NCI-H748 (cell line): ENCODE measurements around the gene FOXK2.

Source experiments
- DNase-seq: peaks from one replicate; lab custom pipeline; 2025; ENCODE audit not compliant: unreplicated experiment; lab: John Stamatoyannopoulos, UW

Gene FOXK2

DNA sequence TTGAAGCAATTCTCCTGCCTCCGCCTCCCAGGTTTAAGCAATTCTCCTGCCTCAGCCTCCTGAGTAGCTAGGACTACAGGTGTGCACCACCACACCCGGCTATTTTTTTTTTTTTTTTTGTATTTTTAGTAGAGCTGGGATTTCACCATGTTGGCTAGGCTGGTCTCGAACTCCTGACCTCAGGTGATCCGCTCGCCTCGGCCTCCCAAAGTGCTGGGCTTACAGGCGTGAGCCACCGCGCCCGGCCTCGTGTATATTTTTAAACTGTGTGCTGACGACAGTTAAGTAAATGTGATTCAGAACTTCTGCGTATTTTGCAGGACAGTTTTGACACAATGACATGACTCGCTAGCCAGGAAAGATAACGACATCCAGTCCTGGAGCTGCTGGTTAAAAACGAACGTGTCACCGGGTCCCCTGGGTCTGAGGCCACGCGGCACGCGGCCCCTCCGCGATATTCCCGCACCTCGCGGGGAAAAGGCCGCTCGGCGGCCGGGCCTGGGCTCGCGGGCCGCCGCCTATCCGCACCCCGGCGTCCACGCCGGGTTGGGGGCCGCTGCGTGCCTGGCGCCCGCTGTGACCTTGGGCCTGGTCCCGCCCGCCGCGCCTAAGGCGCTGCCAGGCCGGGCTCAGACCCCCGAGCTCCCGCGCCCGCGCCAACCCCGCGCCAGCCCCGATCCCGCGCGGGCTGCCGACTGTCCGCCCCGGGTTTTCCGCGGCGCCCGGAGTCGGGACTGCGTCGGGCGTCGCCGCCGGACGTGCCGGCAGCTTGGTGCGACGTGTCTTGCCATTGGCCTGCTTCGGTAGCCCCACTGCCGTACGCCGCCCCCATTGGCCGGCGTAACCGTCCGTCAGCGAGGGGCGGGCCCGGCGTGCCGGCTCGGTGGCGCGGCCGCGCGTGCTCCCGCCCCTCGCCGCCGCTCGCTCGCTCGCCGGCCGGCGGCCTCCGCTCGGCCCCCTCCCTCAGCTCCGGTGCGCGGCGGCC, at the start of gene FOXK2:
TSS of gene FOXK2 (plus strand) at position 907 of the 985 bp plus-strand sequence. CDS start 157 bp downstream, outside the sequence.
- peak; percentile 96 for DNase-seq

DNA sequence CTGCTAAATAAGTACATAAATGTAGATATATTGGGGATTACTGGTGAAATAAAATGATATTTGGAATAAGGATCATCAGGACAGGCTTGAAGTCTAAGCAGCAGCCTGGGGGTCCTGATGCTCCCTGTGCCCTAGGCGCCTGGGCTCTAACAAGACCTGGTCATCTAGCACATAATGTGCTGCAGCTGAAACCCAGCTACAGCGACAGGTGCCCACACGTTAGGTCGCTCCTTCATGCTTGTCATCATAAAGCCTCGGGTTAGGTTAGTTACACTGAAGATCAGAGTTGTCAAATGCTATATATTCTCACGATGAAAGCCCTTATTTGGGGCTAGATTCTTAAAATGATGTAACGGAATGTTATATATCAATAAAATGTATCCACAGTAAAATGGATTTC, 49.5 kb upstream of the FOXK2 start:
- no peak for DNase-seq

DNA sequence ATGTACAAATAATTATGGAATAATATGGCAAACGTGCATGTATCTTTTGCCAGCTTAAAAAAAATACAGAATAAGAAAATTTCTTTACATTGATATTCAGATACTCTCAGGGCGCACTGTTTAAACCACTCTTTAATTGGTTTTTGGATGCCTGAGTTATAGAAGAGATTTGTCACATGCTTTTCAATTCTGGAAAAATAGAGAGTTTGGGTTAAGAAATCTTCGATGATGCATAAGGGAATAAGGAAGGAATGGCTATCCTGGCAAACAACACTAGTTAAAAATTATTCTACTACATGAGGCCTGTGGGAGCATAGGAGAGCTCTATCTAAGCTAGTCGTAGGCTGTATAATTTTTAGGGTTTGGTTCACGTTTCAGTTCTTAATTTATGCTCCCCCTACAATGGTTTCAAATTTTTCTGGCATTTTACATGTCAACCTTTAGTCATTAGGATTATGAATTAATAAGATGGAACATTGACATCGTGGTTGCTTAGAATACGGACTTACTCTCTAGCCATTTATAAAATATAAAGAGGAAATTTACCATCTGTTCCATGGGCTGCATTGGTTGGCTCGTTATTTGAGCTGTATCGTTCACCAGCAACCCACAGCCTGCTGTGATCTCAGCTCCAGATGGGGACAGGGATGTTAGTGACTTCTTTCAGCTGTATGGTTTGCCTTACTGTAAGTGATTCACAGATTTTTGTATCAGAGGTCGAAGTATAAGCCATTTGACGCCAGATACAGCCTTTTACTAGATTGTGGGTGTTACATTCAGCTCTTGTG, 45.1 kb upstream of the FOXK2 start:
- DNase-seq, result no peak

DNA sequence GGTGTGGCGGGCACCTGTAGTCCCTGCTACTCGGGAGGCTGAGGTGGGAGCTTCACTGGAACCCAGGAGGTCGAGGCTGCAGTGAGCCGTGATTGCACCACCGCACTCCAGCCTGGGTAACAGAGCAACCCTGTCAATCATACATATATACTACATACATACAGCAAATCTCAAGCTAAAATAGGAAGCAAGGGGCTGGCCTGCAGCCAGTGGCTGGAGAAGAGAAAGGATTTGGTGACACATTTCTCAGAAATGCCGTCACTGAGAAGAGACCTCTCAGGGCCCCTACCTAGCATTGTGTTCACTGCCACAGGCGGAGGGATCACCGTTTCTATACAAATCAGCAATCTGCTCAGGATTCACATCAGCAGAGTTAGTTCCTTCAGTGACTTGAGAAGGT, 44.1 kb upstream of the FOXK2 start:
- no peak for DNase-seq

DNA sequence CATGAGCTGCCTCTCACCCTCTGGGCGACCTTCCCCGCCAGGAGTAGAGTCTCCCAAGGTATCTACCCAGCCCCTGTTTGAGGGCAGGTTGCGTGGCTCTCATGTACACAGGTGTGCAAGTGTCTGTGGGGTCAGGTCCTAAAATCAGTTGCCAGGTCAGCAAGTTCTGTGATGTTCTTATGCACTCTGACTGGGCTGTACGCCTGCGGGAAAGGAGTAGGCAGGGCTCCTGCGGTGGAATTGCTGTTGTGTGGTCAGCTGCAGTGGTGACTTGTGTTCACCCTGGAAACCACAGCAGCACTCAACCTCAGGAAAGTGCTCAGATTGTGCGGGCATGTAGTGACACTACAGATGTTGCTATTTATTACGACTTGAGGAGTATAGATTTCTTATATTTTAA, 41.6 kb upstream of the FOXK2 start:
- no peak for DNase-seq

DNA sequence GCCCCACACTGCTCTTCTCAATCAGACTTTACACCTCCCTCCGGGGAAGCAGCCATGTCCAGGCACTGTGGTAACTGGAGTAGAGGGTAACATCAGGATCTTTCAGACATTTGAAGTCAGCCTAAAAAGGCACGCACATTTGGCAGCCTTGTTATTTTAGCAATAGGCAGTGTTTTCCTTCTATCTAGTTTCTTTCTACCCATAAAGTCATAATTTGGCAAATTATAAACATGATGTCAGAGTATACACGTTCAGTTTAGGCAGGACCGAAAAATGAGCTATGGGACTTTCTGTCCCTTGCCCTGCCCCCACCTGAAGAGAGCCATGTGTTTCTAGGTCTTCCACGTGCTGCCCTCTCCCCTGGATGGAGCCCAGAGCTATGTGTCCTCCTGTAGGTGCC, 39.9 kb upstream of the FOXK2 start:
- DNase-seq, result no peak

DNA sequence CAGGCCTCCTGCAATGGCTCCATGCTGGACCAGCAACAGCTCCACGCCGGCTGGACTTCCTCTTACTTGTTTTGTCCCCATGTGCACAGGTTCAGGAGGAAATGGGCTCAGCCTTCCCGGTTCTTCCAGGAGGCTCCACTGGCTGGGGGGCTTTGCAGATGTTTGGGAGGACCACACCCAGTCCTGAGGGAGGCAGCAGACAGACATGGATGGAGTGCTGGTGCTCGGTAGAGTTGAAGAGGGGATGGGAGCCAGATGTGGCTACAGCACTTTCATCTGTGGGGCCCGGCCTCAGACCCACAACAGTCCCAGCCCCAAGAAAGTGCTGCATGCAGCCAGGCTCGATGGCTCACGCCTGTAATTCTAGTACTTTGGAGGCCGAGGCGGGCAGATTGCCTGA, 39.2 kb upstream of the FOXK2 start:
- no peak for DNase-seq

DNA sequence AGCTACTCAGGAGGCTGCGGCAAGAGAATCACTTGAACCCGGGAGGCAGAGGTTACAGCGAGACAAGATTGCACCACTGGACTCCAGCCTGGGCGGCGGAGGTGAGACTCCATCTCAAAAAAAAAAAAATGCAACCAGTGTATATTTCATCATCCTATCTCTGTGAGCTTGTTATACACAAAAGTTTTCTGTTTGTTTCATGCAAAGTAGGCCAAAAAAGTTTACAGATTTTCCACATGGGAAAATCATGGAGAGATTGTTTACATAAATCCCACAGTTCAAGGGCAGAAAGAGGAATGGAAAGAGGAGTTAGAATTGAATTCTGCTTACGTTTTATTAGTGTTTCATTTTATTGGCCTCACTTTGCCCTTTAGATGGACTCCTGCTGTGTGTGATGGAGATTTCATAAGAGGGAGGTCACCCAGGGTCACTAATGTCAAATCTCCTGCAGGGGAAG, 36.3 kb upstream of the FOXK2 start:
- DNase-seq, result no peak

DNA sequence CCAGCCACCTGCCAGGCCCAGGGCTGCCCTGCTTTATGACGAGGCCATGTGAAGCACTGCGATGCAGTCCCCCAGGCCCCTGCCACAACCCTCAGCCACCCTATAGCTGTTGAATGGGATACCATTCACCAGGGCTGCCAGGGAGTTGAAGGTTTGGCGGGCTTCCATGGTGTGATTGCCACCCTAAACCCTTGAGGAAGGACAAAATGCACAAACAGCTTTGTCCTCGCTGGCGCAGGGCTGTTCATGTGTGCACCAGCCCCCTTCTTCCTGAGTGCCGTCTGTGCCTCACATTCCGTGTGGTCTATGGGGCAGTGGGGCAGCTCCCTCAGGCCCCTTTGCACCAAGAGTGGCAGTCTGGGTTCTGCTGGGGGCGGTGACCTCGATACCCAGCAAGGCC, 35.7 kb upstream of the FOXK2 start:
- DNase-seq, result no peak

DNA sequence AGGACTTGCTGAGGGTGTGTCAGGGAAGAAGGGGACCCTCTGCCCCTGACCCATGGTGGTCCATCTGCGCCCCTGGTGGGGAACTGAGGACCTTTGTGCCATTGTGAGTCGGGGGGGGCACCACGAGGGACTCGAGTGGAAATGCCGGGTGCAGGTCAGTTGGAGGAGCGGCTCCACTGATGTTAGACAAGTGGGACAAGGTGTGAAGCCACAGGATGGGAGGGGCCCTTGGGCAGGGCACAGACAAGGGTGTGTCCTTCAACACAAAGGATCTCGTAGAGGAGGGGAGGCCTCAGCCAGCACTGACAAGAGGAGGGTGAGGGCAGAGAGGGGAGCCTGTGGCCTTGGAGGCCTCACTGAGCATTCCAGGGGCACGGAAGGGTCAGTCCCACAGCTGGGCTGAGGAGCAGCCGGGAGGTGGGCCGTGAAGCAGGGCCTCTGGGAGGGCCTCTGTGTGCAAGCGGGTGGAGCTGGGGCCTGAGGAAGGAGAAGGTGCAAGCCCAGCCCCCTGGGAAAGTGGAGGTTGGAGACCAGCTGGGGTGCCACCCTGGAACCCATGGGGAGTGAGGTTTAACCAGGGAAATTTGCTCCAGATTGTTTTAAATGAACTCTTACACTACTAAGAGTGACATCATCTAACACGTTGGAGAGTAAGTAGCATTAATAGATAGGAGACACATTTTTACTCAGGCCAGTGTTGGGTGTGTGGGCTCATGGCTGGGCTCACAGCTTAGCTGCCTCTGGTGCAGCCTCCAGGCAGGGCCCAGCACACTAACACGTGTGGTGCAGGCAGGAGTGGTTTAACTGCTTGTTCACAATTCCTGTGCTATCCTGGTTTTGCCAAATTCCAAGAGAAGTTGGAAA, 33.1 kb upstream of the FOXK2 start:
- DNase-seq, result no peak

DNA sequence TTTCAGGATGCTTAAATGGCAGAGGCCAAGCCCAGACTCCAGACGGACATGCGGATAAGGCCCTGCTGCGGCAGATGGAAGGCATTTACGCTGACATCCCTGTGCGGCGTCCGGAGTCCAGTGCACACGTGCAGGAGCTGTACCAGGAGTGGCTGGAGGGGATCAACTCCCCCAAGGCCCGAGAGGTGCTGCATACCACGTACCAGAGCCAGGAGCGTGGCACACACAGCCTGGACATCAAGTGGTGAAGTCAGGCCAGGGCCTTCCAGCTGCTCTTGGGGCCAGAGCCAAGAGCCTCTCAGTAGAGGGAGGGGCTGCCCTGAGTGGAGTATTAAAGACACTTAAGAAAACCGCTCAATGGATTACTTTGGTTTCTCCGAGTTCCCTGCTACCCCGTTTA, 31.6 kb upstream of the FOXK2 start:
- DNase-seq, result no peak

DNA sequence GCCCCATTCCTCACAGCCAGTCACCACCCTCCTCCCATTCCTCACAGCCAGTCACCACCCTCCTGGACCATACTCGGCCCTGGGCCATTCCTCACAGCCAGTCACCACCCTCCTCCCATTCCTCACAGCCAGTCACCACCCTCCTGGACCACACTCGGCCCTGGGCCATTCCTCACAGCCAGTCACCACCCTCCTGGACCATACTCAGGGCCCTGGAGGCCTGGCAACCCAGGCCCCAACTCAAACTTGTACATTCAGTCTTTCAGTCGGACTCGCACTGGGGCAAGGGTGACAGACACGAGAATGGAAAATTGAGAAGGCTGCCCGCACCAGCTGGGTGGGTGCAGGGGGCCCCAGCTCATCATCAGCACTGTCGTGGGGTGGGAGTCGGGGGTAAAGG, 30.4 kb upstream of the FOXK2 start:
- DNase-seq, result no peak

DNA sequence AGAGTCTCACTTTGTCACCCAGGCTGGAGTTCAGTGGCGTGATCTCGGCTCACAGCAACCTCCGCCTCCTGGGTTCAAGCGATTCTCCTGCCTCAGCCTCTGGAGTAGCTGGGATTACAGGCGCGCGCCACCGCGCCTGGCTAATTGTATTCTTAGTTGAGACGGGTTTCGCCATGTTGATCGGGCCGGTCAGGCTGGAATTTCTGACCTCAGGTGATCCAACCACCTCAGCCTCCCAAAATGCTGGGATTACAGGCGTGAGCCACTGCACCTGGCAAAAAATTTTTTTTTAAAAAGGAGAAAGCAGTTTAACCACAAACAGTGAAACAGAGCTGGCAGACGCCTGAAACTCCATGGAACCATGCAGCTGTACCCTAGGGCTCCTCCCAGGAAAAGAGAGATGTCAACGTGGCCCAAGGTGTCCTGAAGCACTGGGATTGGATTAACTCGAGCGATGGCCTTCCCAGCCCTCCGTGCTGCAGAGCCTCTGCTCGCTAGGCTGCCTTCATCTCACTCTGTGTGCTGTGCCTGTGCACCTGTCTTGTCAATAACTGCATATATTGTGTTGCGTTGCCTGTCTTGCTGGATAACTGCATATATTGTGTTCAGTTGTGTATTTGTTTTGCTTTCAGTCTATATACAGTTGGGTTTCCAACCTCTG, 29.6 kb upstream of the FOXK2 start:
- no peak for DNase-seq

DNA sequence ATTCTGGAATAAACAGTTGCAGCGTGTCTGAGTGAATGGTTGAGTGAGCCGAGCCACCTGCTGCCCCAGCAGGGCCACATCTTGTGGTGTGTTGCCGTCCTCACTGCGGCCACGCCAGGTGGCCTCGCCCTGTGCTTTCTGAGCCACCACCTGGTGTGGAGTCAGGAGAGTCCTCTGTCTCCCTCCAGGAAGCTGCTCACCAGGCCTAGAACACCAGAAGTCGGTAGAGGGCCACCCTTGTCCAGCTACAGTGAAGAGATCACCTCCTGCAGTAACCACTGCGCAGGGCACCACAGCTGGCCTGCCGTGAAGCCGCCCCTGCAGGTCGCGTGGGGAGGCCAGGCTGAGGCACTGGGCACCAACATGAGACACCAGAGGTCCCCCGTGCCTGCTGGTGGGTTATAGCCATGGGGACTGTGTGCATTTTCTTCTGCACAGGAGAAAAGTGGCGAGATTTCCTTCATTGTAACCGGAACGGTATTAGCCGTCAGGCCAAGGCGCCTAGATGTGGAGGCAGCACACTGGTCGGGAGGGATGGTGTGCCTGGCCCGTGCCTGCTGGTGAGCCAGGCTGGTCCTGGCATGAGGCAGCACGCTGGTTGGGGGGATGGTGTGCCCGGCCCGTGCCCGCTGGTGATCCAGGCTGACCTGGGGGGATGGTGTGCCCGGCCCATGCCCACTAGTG, 28.9 kb upstream of the FOXK2 start:
- peak; percentile 15 for DNase-seq

DNA sequence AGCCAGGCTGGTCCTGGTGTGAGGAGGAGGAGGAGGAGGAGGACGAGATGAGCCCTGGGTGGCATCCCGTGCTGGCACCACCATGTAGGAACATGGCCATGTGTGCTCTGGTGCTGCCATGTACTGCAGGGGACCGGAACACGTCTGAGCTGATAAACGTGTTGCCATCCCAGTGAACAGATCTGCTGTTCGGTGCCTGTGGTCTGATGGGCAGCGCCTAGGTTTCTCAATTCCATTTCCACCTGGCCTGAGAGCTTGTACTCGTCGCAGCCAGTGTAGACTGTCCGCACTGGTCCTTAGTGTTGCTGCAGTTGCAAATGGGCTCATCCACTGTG, 28.4 kb upstream of the FOXK2 start:
- DNase-seq, result no peak

DNA sequence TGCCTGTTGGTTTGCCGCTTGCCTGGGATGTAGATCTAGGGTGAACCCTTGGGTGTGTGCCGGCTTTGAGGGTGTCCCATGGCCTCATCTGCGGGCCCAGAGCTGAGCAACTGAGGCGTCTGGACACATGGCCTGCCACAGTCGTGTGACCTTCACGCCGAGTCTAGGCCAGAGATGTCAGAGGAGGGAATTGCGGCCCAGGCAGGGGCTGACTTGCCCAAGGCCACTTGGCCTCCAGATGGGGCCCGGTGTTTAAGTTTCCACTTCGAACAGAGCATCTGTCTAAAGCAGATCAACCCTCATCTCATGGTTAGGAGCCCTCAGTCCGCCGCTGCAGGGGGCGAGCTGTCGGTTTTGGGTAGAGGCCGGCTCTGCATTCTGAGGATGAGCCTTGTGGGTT, 28.0 kb upstream of the FOXK2 start:
- DNase-seq, result no peak

DNA sequence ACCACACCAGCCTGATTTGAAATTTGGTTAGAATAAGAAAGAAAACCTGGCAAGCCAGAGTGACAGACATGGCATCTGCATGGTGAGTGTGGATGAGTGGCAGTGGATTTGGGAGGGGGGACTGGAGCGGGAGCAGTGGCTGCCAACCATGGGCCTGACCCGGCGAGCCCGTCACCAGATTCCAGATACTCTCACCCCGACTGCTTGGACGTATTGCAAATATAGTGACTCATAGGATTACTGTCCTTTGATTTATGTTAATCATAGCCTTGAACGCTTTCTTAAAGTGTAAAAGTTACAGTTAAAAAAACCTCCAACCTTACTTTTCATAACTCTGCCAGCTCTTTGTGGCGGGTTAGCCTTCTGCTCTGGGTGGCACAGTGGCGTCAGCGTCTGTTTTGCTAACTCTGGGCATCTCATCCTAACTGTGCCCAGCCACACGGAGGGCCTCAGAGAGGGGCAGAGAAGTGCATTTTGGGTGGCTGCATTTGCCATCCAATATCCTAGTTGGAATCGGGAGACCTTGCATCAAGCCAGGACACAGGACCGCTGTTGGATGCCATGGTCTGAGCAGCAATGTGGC, 26.8 kb upstream of the FOXK2 start:
- DNase-seq, result no peak

DNA sequence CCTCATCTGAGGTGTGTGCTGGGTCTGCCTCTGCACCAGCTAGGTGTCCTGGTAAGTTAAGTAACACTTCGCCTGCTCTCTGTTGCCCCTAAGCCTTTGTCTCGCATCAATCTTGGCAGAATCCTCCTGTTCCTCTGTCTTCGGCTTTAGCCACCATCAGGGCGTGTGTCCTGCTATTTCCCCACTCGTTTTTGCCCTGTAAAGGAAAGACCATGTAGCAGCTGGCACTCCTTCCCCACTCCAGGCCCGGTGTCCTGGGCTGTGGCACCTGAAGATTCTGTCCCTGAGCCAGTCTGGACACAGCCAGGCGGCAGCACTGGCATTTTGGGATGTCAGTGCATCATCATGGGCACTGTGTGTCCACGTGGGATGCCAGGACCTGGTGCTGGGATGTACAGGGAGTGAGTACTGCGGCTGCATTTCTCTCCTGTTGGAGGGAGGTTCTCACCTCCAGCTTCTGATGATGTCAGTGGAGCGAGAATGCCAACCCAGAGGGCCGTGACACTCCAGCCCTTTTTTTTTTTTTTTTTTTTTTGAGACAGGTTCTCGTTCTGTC, 26.2 kb upstream of the FOXK2 start:
- DNase-seq, result no peak
